Upper lobe of left lung (tissue), 6 donors: ENCODE measurements around the gene NLGN2. TPM values are rescaled to one million over a fixed set of nuclear protein-coding genes. Genes with fewer than 3 reads are reported as not detected.
A peak's percentile ranks its signal among the peaks of the same experiment; 100 is the strongest.

Source experiments
- ATAC-seq, 2 donors: fragments of 200-7000 bp; cut with Tn5 transposase; one replicate each; pipeline ENCODE4 v1.9.1; 2022; ENCODE audit warnings: mild to moderate bottlenecking in 2 of 2, moderate library complexity in 2 of 2; ENCODE audit not compliant: low FRiP score in 2 of 2
- DNase-seq, 2 donors: peaks; one replicate each; pipeline ENCODE4 v3.0.0-alpha.2; 2019 to 2020
- H3K27ac ChIP-seq, 4 donors: fragments of 200-600 bp; sonication (generic); one replicate each; pipeline ENCODE4 v1.5.1; 2016 to 2019
- H3K27me3 ChIP-seq, 4 donors: fragments of 200-600 bp; sonication (generic); one replicate each; pipeline ENCODE4 v1.5.1; 2017 to 2019
- H3K36me3 ChIP-seq, 4 donors: fragments of 200-600 bp; sonication (generic); one replicate each; pipeline ENCODE4 v1.5.1; 2016 to 2019
- H3K4me1 ChIP-seq, 4 donors: fragments of 200-600 bp; sonication (generic); one replicate each; pipeline ENCODE4 v1.5.1; 2018 to 2019
- H3K4me3 ChIP-seq, 4 donors: fragments of 200-600 bp; sonication (generic); one replicate each; pipeline ENCODE4 v1.5.1; 2017 to 2019; ENCODE audit warnings: mild to moderate bottlenecking in 2 of 4, moderate library complexity in 1 of 4
- H3K9me3 ChIP-seq, 4 donors: fragments of 200-600 bp; sonication (generic); one replicate each; pipeline ENCODE4 v1.5.1; 2018 to 2019
- CTCF ChIP-seq, 6 experiments: fragments of 450-650 bp in 4 of 6; fragments of 200-600 bp in 2 of 6; sonication (generic) in 2 of 6; IDR thresholded peaks; one replicate each; pipeline ENCODE4 v1.5.1; 2016 to 2019; ENCODE audit warnings: antibody characterized with exemption in 6 of 6
- EP300 ChIP-seq, 4 donors: sonication (generic); formaldehyde crosslinking; IDR thresholded peaks; one replicate each; pipeline ENCODE4 v1.5.1; 2017; ENCODE audit warnings: antibody characterized with exemption in 4 of 4, control low read depth in 2 of 4
- POLR2A ChIP-seq, 4 donors: fragments of 450-650 bp; IDR thresholded peaks; one replicate each; pipeline ENCODE4 v1.5.1; 2016 to 2017; ENCODE audit warnings: antibody characterized with exemption in 4 of 4, mild to moderate bottlenecking in 2 of 4
- POLR2AphosphoS5 ChIP-seq, 2 donors: sonication (generic); formaldehyde crosslinking; IDR thresholded peaks; one replicate each; pipeline ENCODE4 v1.5.1; 2017; ENCODE audit warnings: antibody characterized with exemption in 2 of 2
- WGBS, 2 donors: methylation state at CpG; one replicate each; pipeline ENCODE4 v1.1.5; 2017 to 2018; 5-methylcytosine and 5-hydroxymethylcytosine counted together
- total RNA-seq, 6 donors: library from RNA; depleted of rRNA in 4 of 6; stranded (reverse); fragments of >200 nt in 4 of 6; gene quantifications; one replicate each; pipeline versions ENCODE4 v1.1.0 to v1.2.1, GENCODE V29; 2016 to 2021
- donor health status: DM: no; HTN: no; CAD: no; lungs with moderate emphysema.
- donor health status: DM: no; HTN: yes; CAD: no; lungs with severe emphysema.

NLGN2 gene
- total RNA-seq, 6 donors from 2014 or later, result 3.8 to 16.8 (median 8.9) TPM

GRCh38 chr17:7468290-7468689 lies 60.6 kb downstream of the NLGN2 start:
- no peaks in the 10 kb centered on the region for H3K9me3 ChIP-seq
- WGBS, 2 donors, result 88 to 98% methylated on average over 11 of the region's 11 CpGs

GRCh38 chr17:7468804-7469389 lies 61.3 kb downstream of the NLGN2 start:
- no peak for DNase-seq
- Histone ChIP-seq H3K36me3 (peaks cover 0 to 23% (median 13%) of the 10 kb centered on the region in 4 donors), H3K27ac (peak overlapping the region; percentile 5 to 52 (median 48)), H3K9me3 (no peaks in the 10 kb centered on the region), H3K27me3 (no peaks in the 10 kb centered on the region), H3K4me3 (no peak overlapping the region), H3K4me1 (peaks cover 25 to 58% (median 41%) of the 10 kb centered on the region in 4 donors)
- no peak for TF ChIP-seq EP300 (IDR thresholded peaks at IDR 0.05)
- 71 to 72% methylated on average over 12 of the region's 12 CpGs for WGBS, 2 donors
- no peak for ATAC-seq

More at GRCh38 chr17:7468290-7468689, 60.6 kb downstream of the NLGN2 start:
- TF ChIP-seq POLR2A (IDR thresholded peaks at IDR 0.05), result no peak
- no peak for TF ChIP-seq POLR2AphosphoS5 (IDR thresholded peaks at IDR 0.05)
- no peak for TF ChIP-seq CTCF (IDR thresholded peaks at IDR 0.05)
- no peak for TF ChIP-seq EP300 (IDR thresholded peaks at IDR 0.05)
- DNase-seq (no peak), ATAC-seq (no peak)
- no peak overlapping the region for H3K4me3 ChIP-seq
- peaks cover 25 to 52% (median 41%) of the 10 kb centered on the region in 4 donors for H3K4me1 ChIP-seq
- no peak overlapping the region for H3K27ac ChIP-seq
- peaks cover 0 to 28% (median 19%) of the 10 kb centered on the region in 4 donors for H3K36me3 ChIP-seq
- H3K27me3 ChIP-seq, result no peaks in the 10 kb centered on the region

Other genes starting within 250 kb of the NLGN2 start
- gene ASGR1, start 228.5 kb upstream of the NLGN2 start, total RNA-seq, result 10 to 100 TPM in 1 of 6 donors, 1 to 10 TPM in 4, not detected in 1; 1.1 to 11.5 (median 6.8) TPM
- 10 to 100 TPM; 10.5 to 32.5 (median 19.4) TPM for gene DLG4, start 188.0 kb upstream of the NLGN2 start, total RNA-seq
- gene ACADVL, start 187.9 kb upstream of the NLGN2 start, total RNA-seq, result 1,000 to 10,000 TPM in 2 of 6 donors, 100 to 1,000 TPM in 4; 377 to 1,449 (median 553) TPM
- 10 to 100 TPM; 40.4 to 70.2 (median 42.4) TPM for gene DVL2, start 173.3 kb upstream of the NLGN2 start, total RNA-seq
- gene PHF23, start 168.4 kb upstream of the NLGN2 start, total RNA-seq, result 10 to 100 TPM; 25.4 to 54.5 (median 31.2) TPM
- gene GABARAP, start 165.4 kb upstream of the NLGN2 start, total RNA-seq, result 100 to 1,000 TPM; 381 to 631 (median 601) TPM
- 100 to 1,000 TPM in 2 of 6 donors, 10 to 100 TPM in 4; 62.9 to 139 (median 75.0) TPM for gene CTDNEP1, start 156.1 kb upstream of the NLGN2 start, total RNA-seq
- gene ELP5, start 155.6 kb upstream of the NLGN2 start, total RNA-seq, result 10 to 100 TPM in 5 of 6 donors, 1 to 10 TPM in 1; 5.2 to 36.3 (median 21.0) TPM
- 100 to 1,000 TPM in 5 of 6 donors, 10 to 100 TPM in 1; 57.6 to 201 (median 137) TPM for gene CLDN7, start 145.4 kb upstream of the NLGN2 start, total RNA-seq
- 1 to 10 TPM; 1.0 to 5.2 (median 1.2) TPM for gene SLC2A4, start 126.1 kb upstream of the NLGN2 start, total RNA-seq
- 1 to 10 TPM in 3 of 6 donors, under 1 TPM in 2, not detected in 1; 0.14 to 2.2 (median 1.2) TPM for gene YBX2, start 113.2 kb upstream of the NLGN2 start, total RNA-seq
- gene EIF5A, start 100.2 kb upstream of the NLGN2 start, total RNA-seq, result 100 to 1,000 TPM in 5 of 6 donors, 10 to 100 TPM in 1; 84.9 to 303 (median 207) TPM
- gene GPS2, start 92.5 kb upstream of the NLGN2 start, total RNA-seq, result 100 to 1,000 TPM in 2 of 6 donors, 10 to 100 TPM in 4; 55.2 to 109 (median 95.7) TPM
- 10 to 100 TPM; 14.2 to 77.5 (median 37.5) TPM for gene NEURL4, start 78.5 kb upstream of the NLGN2 start, total RNA-seq
- gene ACAP1, start 71.3 kb upstream of the NLGN2 start, total RNA-seq, result 100 to 1,000 TPM in 1 of 6 donors, 10 to 100 TPM in 4, 1 to 10 TPM in 1; 8.5 to 114 (median 22.8) TPM
- 10 to 100 TPM in 3 of 6 donors, 1 to 10 TPM in 3; 5.2 to 13.8 (median 10.5) TPM for gene KCTD11, start 55.7 kb upstream of the NLGN2 start, total RNA-seq
- gene TMEM95, start 52.7 kb upstream of the NLGN2 start, total RNA-seq, result 1 to 10 TPM in 1 of 6 donors, not detected in 5; 1.0 TPM
- gene TNK1, start 26.8 kb upstream of the NLGN2 start, total RNA-seq, result 10 to 100 TPM in 1 of 6 donors, 1 to 10 TPM in 5; 5.8 to 16.8 (median 8.2) TPM
- gene PLSCR3, start 13.3 kb upstream of the NLGN2 start, total RNA-seq, result 10 to 100 TPM; 20.6 to 64.5 (median 37.7) TPM
- gene TMEM256, start 3.7 kb upstream of the NLGN2 start, total RNA-seq, result 10 to 100 TPM; 21.6 to 65.0 (median 52.6) TPM
- not detected for gene SPEM1, start 12.5 kb downstream of the NLGN2 start, total RNA-seq
- not detected for gene SPEM2, start 17.8 kb downstream of the NLGN2 start, total RNA-seq
- gene SPEM3, start 21.0 kb downstream of the NLGN2 start, total RNA-seq, result not detected
- gene TMEM102, start 27.6 kb downstream of the NLGN2 start, total RNA-seq, result 10 to 100 TPM in 5 of 6 donors, 1 to 10 TPM in 1; 9.7 to 14.3 (median 13.1) TPM
- 1 to 10 TPM in 2 of 6 donors, under 1 TPM in 3, not detected in 1; 0.15 to 2.0 (median 0.57) TPM for gene FGF11, start 31.7 kb downstream of the NLGN2 start, total RNA-seq
- gene CHRNB1, start 37.2 kb downstream of the NLGN2 start, total RNA-seq, result 10 to 100 TPM in 1 of 6 donors, 1 to 10 TPM in 5; 1.9 to 11.5 (median 7.0) TPM
- 10 to 100 TPM; 54.4 to 90.1 (median 74.2) TPM for gene ZBTB4, start 71.8 kb downstream of the NLGN2 start, total RNA-seq
- not detected for gene SLC35G6, start 73.6 kb downstream of the NLGN2 start, total RNA-seq
- 100 to 1,000 TPM in 4 of 6 donors, 10 to 100 TPM in 2; 79.5 to 139 (median 112) TPM for gene POLR2A, start 76.5 kb downstream of the NLGN2 start, total RNA-seq
- 100 to 1,000 TPM in 1 of 6 donors, 10 to 100 TPM in 5; 32.3 to 158 (median 73.2) TPM for gene TNFSF12, start 141.2 kb downstream of the NLGN2 start, total RNA-seq
- gene TNFSF13, start 150.9 kb downstream of the NLGN2 start, total RNA-seq, result 100 to 1,000 TPM in 4 of 6 donors, 10 to 100 TPM in 2; 74.2 to 226 (median 129) TPM
- 100 to 1,000 TPM in 1 of 6 donors, 10 to 100 TPM in 5; 54.2 to 108 (median 57.5) TPM for gene SENP3, start 154.1 kb downstream of the NLGN2 start, total RNA-seq
- gene CD68, start 171.8 kb downstream of the NLGN2 start, total RNA-seq, result 100 to 1,000 TPM in 5 of 6 donors, 10 to 100 TPM in 1; 76.5 to 500 (median 260) TPM
- 100 to 1,000 TPM in 1 of 6 donors, 10 to 100 TPM in 5; 50.6 to 121 (median 56.2) TPM for gene MPDU1, start 176.0 kb downstream of the NLGN2 start, total RNA-seq
- 1 to 10 TPM in 1 of 6 donors, under 1 TPM in 2, not detected in 3; 0.63 to 1.5 (median 0.71) TPM for gene SOX15, start 182.2 kb downstream of the NLGN2 start, total RNA-seq
- gene FXR2, start 207.1 kb downstream of the NLGN2 start, total RNA-seq, result 10 to 100 TPM; 35.6 to 46.1 (median 38.4) TPM
- gene SAT2, start 220.0 kb downstream of the NLGN2 start, total RNA-seq, result 100 to 1,000 TPM in 1 of 6 donors, 10 to 100 TPM in 5; 66.4 to 155 (median 81.3) TPM
- gene SHBG, start 222.3 kb downstream of the NLGN2 start, total RNA-seq, result under 1 TPM in 3 of 6 donors, not detected in 3; 0.34 to 0.88 (median 0.46) TPM
- 1 to 10 TPM in 2 of 6 donors, under 1 TPM in 2, not detected in 2; 0.46 to 2.2 (median 0.97) TPM for gene ATP1B2, start 243.1 kb downstream of the NLGN2 start, total RNA-seq